ENCODE results near the gene FGF1.
A peak's percentile ranks its signal among the peaks of the same experiment; 100 is the strongest.

Gene FGF1

GRCh38 chr5:142685418-142686209 lies at the start of gene FGF1:
TSS of gene FGF1 (minus strand) at chr5:142686090. CDS start at chr5:142614127, 71,963 bp downstream.
- ChIA-PET CTCF (interaction anchor here (1.6 to 3.7 kb wide), 5 partner anchors 13 to 30 kb away, joined by 4 to 26 read pairs (median 6); no protein-coding TSS in a partner anchor), POLR2A (interaction anchor here (1.0 kb wide), 1 partner anchor 26 kb away, joined by 4 read pairs; no protein-coding TSS in a partner anchor)
- Histone ChIP-seq H3K4me3 (ENCODE audit: low read depth, low read length) (no peak within 1 kb of the TSS), H3K27ac (ENCODE audit: extremely low read depth, low read depth, low read length) (no peak within 1 kb of the TSS), H3K9me3 (ENCODE audit: control insufficient read depth, insufficient read depth, low read depth, low read length) (no peaks in the 10 kb centered on the region), H3K36me3 (ENCODE audit: control insufficient read depth in 2 of 2, insufficient read depth in 1 of 2, low read length in 2 of 2) (no peaks in the 10 kb centered on the region), H3K4me1 (ENCODE audit: control insufficient read depth, insufficient read depth, low read length) (no peaks in the 10 kb centered on the region; the same call in 1 of the 2 replicates)
- TF ChIP-seq ZBTB20 (tag by site-specific recombination; IDR thresholded peaks at IDR 0.05) (no peak), ZNF558 (tag by site-specific recombination; IDR thresholded peaks at IDR 0.05) (no peak), ZNF138 (tag by site-specific recombination; IDR thresholded peaks at IDR 0.05; ENCODE audit: borderline replicate concordance) (no peak), ZNF658 (tag by site-specific recombination; IDR thresholded peaks at IDR 0.05) (no peak), GLI4 (tag by site-specific recombination; IDR thresholded peaks at IDR 0.05) (no peak), ZNF121 (tag by site-specific recombination; IDR thresholded peaks at IDR 0.05) (no peak), ZNF416 (tag by site-specific recombination; IDR thresholded peaks at IDR 0.05) (no peak), ZNF473 (tag by site-specific recombination; IDR thresholded peaks at IDR 0.05) (no peak), ZNF677 (tag by site-specific recombination; IDR thresholded peaks at IDR 0.05) (no peak), ZNF776 (tag by site-specific recombination; IDR thresholded peaks at IDR 0.05; ENCODE audit: borderline replicate concordance) (no peak), PRDM10 (tag by site-specific recombination; IDR thresholded peaks at IDR 0.05) (peak; percentile 49), ZIC2 (tag by site-specific recombination; IDR thresholded peaks at IDR 0.05) (peak; percentile 73; the same call in 1 of the 2 replicates), SP7 (tag by site-specific recombination; IDR thresholded peaks at IDR 0.05) (no peak), ZNF791 (tag by site-specific recombination; IDR thresholded peaks at IDR 0.05) (no peak), ZSCAN4 (tag by site-specific recombination; IDR thresholded peaks at IDR 0.05) (peak; percentile 66; the same call in 1 of the 2 replicates), ZNF626 (tag by site-specific recombination; IDR thresholded peaks at IDR 0.05) (no peak), MYNN (tag by site-specific recombination; IDR thresholded peaks at IDR 0.05; ENCODE audit: borderline replicate concordance) (no peak), ZNF10 (tag by site-specific recombination; IDR thresholded peaks at IDR 0.05) (no peak), SP2 (tag by site-specific recombination; IDR thresholded peaks at IDR 0.05) (no peak), ZFP3 (tag by site-specific recombination; IDR thresholded peaks at IDR 0.05; ENCODE audit: low read depth) (no peak), PRDM1 (tag by site-specific recombination; IDR thresholded peaks at IDR 0.05) (no peak), ZNF530 (tag by site-specific recombination; IDR thresholded peaks at IDR 0.05; ENCODE audit: low read depth) (no peak), ZNF114 (tag by site-specific recombination; IDR thresholded peaks at IDR 0.05) (no peak), HOXA7 (CRISPR knock-in tag; IDR thresholded peaks at IDR 0.05; ENCODE audit: borderline replicate concordance) (no peak)
